T follicular helper cell (primary cell): ENCODE results near the gene ELF4.
"Not testable (repeated sequence)": the region's sequence is repeated elsewhere in the genome, so short reads cannot be mapped to it uniquely, and the experiment has no call there.

Experiments
- DNase-seq: peaks from one replicate; pipeline ENCODE4 v3.0.0-alpha.2; 2020; ENCODE audit warnings: low read depth
- total RNA-seq, 2 experiments: gene quantifications; one replicate each; lab custom pipeline; 2026; lab: John Stamatoyannopoulos, UW

The ELF4 gene
- 42.4 to 80.1 reads per million in 2 experiments for total RNA-seq

DNA sequence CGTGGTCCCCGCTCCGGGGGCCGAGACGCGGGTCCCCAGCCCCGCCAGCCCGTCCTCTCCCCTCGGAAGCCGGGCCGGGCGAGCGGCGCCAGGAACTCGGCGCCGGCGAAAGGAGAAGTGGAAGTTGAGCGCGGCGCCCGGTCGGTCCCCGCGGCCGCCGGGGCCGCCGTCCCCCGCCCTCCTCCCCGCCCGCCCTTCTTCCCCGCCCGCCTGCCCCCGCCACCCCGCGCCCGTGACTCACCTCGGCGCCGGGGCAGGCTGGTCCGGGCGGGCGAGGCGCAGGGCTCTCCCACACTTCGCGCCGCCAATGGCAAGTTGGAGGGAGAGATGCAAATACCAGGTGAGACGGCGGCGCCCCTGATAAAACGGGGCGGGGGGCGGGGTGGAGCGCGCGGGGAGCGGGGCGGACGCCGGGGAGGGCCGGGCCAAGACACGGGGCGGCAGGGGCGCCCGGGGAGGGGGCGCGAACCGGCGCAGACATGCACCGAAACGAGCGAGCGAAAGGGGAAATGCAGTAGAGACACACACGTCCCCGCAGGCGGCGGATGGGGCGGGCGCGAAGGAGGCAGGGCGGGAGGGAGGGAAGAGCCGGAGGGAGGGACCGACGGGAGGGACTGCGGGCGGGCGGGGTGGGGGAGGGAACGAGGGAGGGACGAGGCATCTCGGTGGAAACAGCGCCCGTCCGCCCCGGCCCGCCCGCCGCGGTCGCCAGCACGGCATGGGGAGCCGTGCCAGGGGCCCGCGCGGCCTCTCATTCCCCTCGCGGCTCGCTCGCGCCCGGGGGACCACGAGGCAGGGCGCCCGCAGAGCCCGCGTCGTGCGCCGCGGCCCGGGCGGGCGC is at the start of gene ELF4:
TSS of gene ELF4 (minus strand) at position 119 of the 841 bp plus-strand sequence. CDS start 29,167 bp downstream, outside the sequence.
- peak; percentile 45 for DNase-seq

- no peak for DNase-seq
Measured at GRCh38 chrX:130159776-130160175, 49.5 kb upstream of the ELF4 start.

DNA sequence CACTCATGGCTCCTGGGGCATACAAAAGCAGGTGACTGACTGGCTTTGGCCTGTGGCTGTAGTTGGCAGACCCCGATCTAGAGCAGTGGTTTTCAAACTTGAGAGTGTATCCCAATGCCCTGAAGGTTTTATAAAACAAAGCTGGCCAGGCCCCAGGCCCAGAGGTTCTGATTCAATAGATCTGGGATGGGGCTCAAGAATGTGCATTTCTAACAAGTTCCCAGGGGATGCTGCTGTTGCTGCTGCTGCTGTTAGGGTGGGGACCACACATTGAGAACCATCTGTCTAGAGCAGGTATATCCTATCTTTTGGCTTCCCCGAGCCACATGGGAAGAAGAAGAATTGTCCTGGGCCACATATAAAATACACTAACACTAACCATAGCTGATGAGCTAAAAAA is 48.0 kb upstream of the ELF4 start:
- no peak for DNase-seq

DNA sequence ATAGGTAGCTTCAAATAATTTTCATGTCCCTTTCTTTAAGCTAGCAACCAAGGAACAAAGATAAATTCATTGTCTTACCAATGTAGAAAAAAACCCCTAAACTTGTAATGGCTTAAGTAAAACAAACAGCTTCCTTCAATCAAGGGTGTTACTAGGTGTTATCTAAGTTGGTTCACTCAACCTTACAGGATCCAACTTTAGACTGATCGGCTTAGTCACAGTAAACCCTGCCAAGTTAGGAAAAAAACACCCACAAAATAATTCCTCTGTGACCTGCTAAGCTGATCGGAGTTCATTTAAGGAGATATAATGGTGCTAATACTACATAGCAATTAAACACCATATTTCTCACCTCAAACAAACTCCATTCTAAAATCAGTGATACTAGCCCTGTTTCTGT is 45.3 kb upstream of the ELF4 start:
- DNase-seq, result no peak

GRCh38 chrX:130147631-130148030 is 37.3 kb upstream of the ELF4 start:
- no peak for DNase-seq

DNA sequence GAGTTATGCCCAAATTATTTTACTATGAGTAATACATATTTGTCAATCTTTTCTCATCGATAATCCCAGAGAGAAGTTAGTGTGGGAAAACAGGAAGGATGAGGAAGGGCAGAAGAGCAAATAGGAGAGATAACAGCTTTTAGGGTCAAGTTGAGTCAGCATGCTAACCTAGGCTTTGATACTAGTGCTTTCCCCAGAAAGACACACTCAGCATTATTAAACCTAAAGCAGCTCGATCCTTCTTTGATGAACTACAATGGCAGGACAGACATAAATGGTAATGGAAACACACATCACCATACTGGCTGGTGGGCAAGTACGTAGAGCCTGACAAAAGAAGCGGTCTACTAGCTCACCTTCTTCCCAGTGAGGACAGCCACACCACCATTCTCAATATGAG is 34.8 kb upstream of the ELF4 start:
- no peak for DNase-seq

DNA sequence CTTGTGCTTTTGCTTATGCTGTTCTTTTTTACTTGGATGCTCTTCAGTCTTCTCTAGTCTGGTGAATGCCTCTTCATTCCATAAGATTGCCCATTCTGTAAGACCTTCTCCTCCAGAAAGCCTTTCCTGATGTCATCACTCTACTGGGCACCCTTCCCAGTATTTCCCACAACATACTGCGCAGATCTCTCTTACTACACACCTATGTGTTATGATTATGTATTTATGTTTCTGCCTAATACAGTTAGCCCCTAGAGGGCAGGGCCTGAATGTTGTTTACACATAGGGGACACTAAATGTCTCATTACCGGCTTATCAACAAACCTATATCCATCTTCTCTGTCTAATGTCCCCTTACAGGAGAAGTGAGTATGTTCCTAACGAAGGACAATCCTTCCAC is 34.2 kb upstream of the ELF4 start:
- no peak for DNase-seq

DNA sequence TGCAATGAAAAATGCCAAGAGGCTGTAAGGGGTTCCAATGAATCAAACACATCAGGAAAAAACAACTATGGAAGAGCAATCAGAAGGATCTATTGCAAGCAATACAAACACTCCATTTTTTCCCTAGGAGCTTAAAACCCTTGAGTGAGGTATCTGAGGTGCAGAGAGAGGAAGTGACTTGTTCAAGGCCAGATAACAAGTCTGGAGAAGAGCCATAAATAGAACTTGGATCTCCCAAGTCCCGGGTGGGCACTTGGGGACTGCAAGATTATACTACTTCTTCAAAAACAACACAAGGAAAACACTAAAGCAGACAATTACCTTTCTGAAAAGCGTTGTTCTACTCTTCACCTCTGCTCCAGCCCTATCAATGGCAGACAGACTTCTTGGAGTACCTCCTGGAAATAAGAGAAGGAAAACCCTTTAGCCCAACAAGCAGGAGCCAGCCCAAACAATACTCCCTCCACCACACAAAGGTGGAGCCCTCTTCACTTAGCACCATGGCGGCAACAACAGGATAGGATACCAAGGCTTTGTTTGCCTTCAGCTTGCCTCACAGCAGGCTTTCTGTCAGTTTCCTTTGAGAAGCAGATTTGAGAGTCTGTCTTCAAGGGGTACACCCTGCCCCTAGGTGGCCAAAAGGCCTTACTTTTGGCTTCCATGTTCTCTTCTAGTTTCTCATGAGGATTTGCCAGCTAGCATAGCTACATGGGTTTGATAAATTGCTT is 29.3 kb upstream of the ELF4 start:
- no peak for DNase-seq

DNA sequence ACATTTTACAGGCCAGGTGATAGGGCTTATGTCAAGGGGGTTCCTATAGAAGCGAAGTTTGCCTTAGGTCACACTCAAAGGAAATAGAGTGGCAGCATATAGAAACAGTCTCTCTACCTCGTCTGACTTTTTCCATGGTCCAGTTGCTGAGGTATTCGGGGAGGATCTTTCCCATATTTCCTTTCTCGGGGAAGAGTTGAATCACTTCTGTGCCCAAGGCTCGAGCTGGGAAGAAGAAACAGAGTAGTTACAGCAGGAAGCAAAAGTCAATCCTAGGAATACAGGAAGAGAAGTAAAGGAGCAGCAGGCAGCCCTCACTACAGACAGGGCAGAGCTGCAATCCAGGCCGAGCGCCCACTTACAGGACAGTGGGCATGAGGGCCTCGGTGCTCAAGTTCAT is 26.7 kb upstream of the ELF4 start:
- no peak for DNase-seq

- DNase-seq, result no peak
Measured at GRCh38 chrX:130136496-130136895, 26.2 kb upstream of the ELF4 start.

DNA sequence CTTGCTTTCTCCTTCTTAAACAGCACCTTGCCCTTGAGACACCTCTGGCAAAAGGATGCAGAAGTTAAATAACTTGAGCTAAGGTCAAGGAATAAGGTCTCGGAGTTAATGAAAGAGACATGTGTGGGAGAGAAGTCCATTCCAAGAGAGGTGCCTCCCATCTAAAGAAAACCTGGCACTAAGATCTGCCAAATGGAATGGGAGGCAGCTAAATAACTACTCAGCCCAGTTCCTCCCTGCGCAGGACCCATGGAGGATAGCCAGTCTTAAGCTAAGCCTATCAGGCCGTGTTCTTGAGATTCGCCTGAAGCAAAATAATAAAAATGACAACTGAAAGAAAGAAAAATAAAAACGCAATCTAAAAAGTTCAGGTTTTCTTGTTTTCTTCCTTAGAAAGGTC is 20.7 kb upstream of the ELF4 start:
- DNase-seq, result no peak

- no peak for DNase-seq
Measured at GRCh38 chrX:130125091-130125874, 15.0 kb upstream of the ELF4 start.

DNA sequence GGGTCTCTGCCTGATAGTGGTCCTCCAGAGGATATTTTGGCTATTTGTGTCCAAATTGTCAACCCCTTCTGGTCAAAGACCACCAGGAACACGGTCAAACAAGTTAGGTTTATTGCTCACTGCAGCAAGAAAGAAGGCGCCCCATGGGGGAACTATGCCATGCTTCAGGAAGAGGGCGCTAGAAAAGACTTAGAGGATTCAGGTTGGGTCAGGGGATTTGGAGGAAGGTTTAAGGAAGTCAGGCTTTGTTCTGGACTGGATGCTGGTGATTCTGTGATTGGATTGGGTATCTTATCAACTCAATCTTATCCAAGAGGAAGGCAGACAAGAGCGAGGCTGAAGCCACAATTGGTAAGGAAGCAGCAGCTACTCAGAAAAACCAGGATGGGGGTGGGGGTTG is 14.3 kb upstream of the ELF4 start:
- no peak for DNase-seq

GRCh38 chrX:130121505-130121800 is 11.2 kb upstream of the ELF4 start:
- no peak for DNase-seq

GRCh38 chrX:130120746-130121504 is 10.6 kb upstream of the ELF4 start:
- peak; percentile 45 for DNase-seq

- DNase-seq, result no peak
Measured at GRCh38 chrX:130120321-130120731, 10.0 kb upstream of the ELF4 start.

- no peak for DNase-seq
Measured at GRCh38 chrX:130119312-130119898, 9.1 kb upstream of the ELF4 start.

GRCh38 chrX:130118441-130119311 is 8.4 kb upstream of the ELF4 start:
- DNase-seq, result no peak

DNA sequence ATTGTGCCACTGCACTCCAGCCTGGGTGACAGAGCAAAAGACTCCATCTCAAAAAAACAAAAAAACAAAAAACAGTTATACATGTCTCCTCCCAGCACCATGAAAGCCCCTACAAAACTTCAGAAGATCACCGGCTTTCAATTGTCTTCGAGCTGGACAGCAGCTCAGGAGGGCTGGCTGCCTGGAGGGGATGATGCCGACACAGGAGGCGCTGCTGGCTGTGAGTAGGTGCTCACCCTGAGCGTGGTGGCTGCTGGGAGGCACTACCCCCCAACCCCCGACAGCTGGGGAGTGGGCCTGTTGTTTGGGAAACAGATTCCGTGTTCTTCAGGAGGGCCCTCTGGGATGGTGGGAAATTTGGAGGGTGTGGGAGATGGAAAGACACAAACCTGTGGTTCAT is 6.9 kb upstream of the ELF4 start:
- DNase-seq, result no peak

- DNase-seq, result not testable (repeated sequence)
Measured at GRCh38 chrX:130115119-130115885, 5.0 kb upstream of the ELF4 start.
